SKM-1 treated with dmso at 0.1 percent for 144 hours (cell line): ENCODE results near the gene C11orf91.
A peak's percentile ranks its signal among the peaks of the same experiment; 100 is the strongest.
"Not testable (repeated sequence)": the region's sequence is repeated elsewhere in the genome, so short reads cannot be mapped to it uniquely, and the experiment has no call there.

ENCODE experiments used
- DNase-seq: peaks from one replicate; lab custom pipeline; 2025; ENCODE audit not compliant: unreplicated experiment; lab: John Stamatoyannopoulos, UW

The C11orf91 gene

GRCh38 chr11:33700502-33701271 is at the start of gene C11orf91:
Gene C11orf91 (minus strand): TSS chr11:33700826. CDS start chr11:33700740, 86 bp downstream.
- peak; percentile 81 for DNase-seq

GRCh38 chr11:33747979-33748378 is 47.4 kb upstream of the C11orf91 start:
- DNase-seq = no peak

GRCh38 chr11:33743291-33743690 is 42.7 kb upstream of the C11orf91 start:
- no peak for DNase-seq

GRCh38 chr11:33742249-33742851 is 41.7 kb upstream of the C11orf91 start:
- DNase-seq = peak; percentile 31

GRCh38 chr11:33741806-33742205 is 41.2 kb upstream of the C11orf91 start:
- no peak for DNase-seq

- DNase-seq = no peak
These were observed 36.8 kb upstream of the C11orf91 start for GRCh38 chr11:33737362-33737821.

- peak; percentile 81 for DNase-seq
These were observed 35.7 kb upstream of the C11orf91 start, which contains the start of gene CD59 for GRCh38 chr11:33736148-33736812. Gene CD59 (minus strand): TSS chr11:33736423. CDS start chr11:33722445, 13,978 bp downstream.

- peak; percentile 41 for DNase-seq
These were observed 34.9 kb upstream of the C11orf91 start for GRCh38 chr11:33735271-33736147.

GRCh38 chr11:33734441-33735270 is 34.0 kb upstream of the C11orf91 start:
- no peak for DNase-seq

GRCh38 chr11:33733980-33734379 is 33.4 kb upstream of the C11orf91 start:
- DNase-seq = no peak

GRCh38 chr11:33731723-33732531 is 31.3 kb upstream of the C11orf91 start:
- DNase-seq = peak; percentile 77

GRCh38 chr11:33730716-33731115 is 30.1 kb upstream of the C11orf91 start:
- DNase-seq = no peak

GRCh38 chr11:33729072-33729664 is 28.5 kb upstream of the C11orf91 start:
- DNase-seq = not testable (repeated sequence)

GRCh38 chr11:33727539-33727938 is 26.9 kb upstream of the C11orf91 start:
- DNase-seq = not testable (repeated sequence)

- DNase-seq = no peak
These were observed 24.9 kb upstream of the C11orf91 start for GRCh38 chr11:33725496-33725895.

GRCh38 chr11:33724644-33725035 is 24.0 kb upstream of the C11orf91 start:
- DNase-seq = no peak

GRCh38 chr11:33723238-33723881 is 22.7 kb upstream of the C11orf91 start:
- peak; percentile 65 for DNase-seq

GRCh38 chr11:33722590-33723234 is 22.1 kb upstream of the C11orf91 start:
- DNase-seq = no peak
